NCI-H128 (cell line): ENCODE data around the gene LRRC58.
"Not testable (repeated sequence)": the region's sequence is repeated elsewhere in the genome, so short reads cannot be mapped to it uniquely, and the experiment has no call there.

Experiments
- DNase-seq: peaks from one replicate; lab custom pipeline; 2025; ENCODE audit not compliant: unreplicated experiment; lab: John Stamatoyannopoulos, UW

Gene LRRC58

GRCh38 chr3:120348991-120349854 is at the start of gene LRRC58:
TSS of gene LRRC58 (minus strand) at chr3:120349354. CDS start at chr3:120349243, 111 bp downstream.
- DNase-seq, result peak; percentile 88

- no peak for DNase-seq
These were observed 47.3 kb upstream of the LRRC58 start for GRCh38 chr3:120396469-120396868.

GRCh38 chr3:120394347-120394746 is 45.2 kb upstream of the LRRC58 start:
- DNase-seq, result no peak

GRCh38 chr3:120393761-120394160 is 44.6 kb upstream of the LRRC58 start:
- no peak for DNase-seq

GRCh38 chr3:120393243-120393642 is 44.1 kb upstream of the LRRC58 start:
- no peak for DNase-seq

GRCh38 chr3:120382941-120383447 is 33.8 kb upstream of the LRRC58 start:
- no peak for DNase-seq

GRCh38 chr3:120381503-120381902 is 32.3 kb upstream of the LRRC58 start:
- DNase-seq, result no peak

- DNase-seq, result not testable (repeated sequence)
These were observed 28.8 kb upstream of the LRRC58 start for GRCh38 chr3:120377948-120378347.

GRCh38 chr3:120370463-120370862 is 21.3 kb upstream of the LRRC58 start:
- DNase-seq, result no peak

- DNase-seq, result no peak
These were observed 19.9 kb upstream of the LRRC58 start for GRCh38 chr3:120369037-120369467.

- DNase-seq, result no peak
These were observed 19.0 kb upstream of the LRRC58 start for GRCh38 chr3:120368172-120368571.

- no peak for DNase-seq
These were observed 15.7 kb upstream of the LRRC58 start for GRCh38 chr3:120364821-120365220.

- DNase-seq, result no peak
These were observed 14.9 kb upstream of the LRRC58 start for GRCh38 chr3:120364101-120364500.

- no peak for DNase-seq
These were observed 8.7 kb upstream of the LRRC58 start for GRCh38 chr3:120357807-120358206.

- DNase-seq, result no peak
These were observed 6.3 kb upstream of the LRRC58 start for GRCh38 chr3:120355486-120355885.

- no peak for DNase-seq
These were observed 4.3 kb upstream of the LRRC58 start for GRCh38 chr3:120353463-120353862.

- DNase-seq, result no peak
These were observed 2.9 kb upstream of the LRRC58 start for GRCh38 chr3:120352017-120352416.

- no peak for DNase-seq
These were observed 1.3 kb upstream of the LRRC58 start for GRCh38 chr3:120350401-120350941.

- DNase-seq, result no peak
These were observed 636 bp upstream of the LRRC58 start for GRCh38 chr3:120349855-120350125.

- DNase-seq, result peak; percentile 55
These were observed 826 bp downstream of the LRRC58 start for GRCh38 chr3:120348065-120348990.

- DNase-seq, result no peak
These were observed 4.8 kb downstream of the LRRC58 start for GRCh38 chr3:120344349-120344748.
